ENCODE data around the gene BOLA3.
A peak's percentile ranks its signal among the peaks of the same experiment; 100 is the strongest.
"Not testable (repeated sequence)": the region's sequence is repeated elsewhere in the genome, so short reads cannot be mapped to it uniquely, and the experiment has no call there.

The BOLA3 gene

GRCh38 chr2:74147727-74148456 lies at the start of gene BOLA3:
Gene BOLA3, minus strand, starts transcription at chr2:74147912. Its CDS starts 38 bp downstream, at chr2:74147874.
- Mint-ChIP-seq H3K27ac (no peak within 1 kb of the TSS), H3K9me3 (no peaks in the 10 kb centered on the region), H3K36me3 (ENCODE audit: low read depth) (peaks cover 58% of the 10 kb centered on the region), H3K4me1 (ENCODE audit: low read depth) (peaks cover 4% of the 10 kb centered on the region), H3K4me3 (no peak within 1 kb of the TSS), H3K27me3 (no peaks in the 10 kb centered on the region)
- DNase-seq, result peak; percentile 91

- peaks cover 34% of the 10 kb centered on the region for H3K36me3 Mint-ChIP-seq (ENCODE audit: low read depth)
- DNase-seq, result no peak
- H3K4me1 Mint-ChIP-seq (ENCODE audit: low read depth), result peaks cover 32% of the 10 kb centered on the region
- no peaks in the 10 kb centered on the region for H3K27me3 Mint-ChIP-seq
- peaks cover 4% of the 10 kb centered on the region for H3K9me3 Mint-ChIP-seq
- H3K27ac Mint-ChIP-seq, result peak overlapping the region; percentile 67
- H3K4me3 Mint-ChIP-seq, result no peak overlapping the region
Measured at GRCh38 chr2:74197049-74197448, 49.3 kb upstream of the BOLA3 start.

- Mint-ChIP-seq H3K27ac (no peak overlapping the region), H3K4me1 (ENCODE audit: low read depth) (peaks cover 14% of the 10 kb centered on the region), H3K9me3 (peaks cover 4% of the 10 kb centered on the region), H3K27me3 (no peaks in the 10 kb centered on the region), H3K36me3 (ENCODE audit: low read depth) (peaks cover 12% of the 10 kb centered on the region), H3K4me3 (no peak overlapping the region)
- DNase-seq, result no peak
Measured at GRCh38 chr2:74194799-74195198, 47.1 kb upstream of the BOLA3 start.

DNA sequence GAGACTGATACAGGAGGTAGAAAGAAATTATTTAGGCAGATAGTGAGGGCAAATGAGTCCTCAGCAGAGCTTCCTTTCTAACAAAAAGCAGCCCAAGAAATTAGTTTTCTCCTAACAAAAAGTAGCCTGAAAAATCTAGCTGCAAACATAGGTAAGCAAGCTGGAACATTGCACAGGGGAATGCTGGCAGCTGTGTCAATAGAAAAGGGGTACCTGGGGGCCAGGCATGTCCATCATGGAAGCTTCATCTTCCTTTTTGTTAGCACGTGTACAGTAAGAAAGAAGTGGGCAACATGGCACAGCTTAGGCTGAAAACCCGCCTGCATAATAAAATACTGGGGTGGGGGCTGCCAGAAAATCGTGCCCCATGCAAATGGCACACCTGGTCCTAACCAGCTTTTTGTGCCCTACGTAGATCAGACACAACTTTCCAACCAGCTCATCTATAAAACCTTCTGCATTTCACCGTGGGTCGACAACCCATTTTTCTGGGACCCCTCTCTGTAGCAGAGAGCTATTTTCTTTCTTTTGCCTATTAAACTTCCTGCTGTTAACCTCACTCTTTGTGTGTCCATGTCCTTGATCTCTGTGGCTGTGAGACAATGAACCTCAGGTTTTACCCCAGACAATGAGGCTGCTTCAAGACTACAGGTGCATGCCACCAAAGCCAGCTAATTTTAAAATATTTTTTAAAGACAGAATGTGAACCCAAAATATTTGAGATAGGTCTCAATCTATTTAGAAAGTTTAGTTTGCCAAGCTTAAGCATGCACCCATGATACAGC lies 44.1 kb upstream of the BOLA3 start:
- no peaks in the 10 kb centered on the region for H3K27me3 Mint-ChIP-seq
- no peak for DNase-seq
- no peaks in the 10 kb centered on the region for H3K36me3 Mint-ChIP-seq (ENCODE audit: low read depth)
- no peak overlapping the region for H3K27ac Mint-ChIP-seq
- no peak overlapping the region for H3K4me3 Mint-ChIP-seq
- no peaks in the 10 kb centered on the region for H3K4me1 Mint-ChIP-seq (ENCODE audit: low read depth)
- no peaks in the 10 kb centered on the region for H3K9me3 Mint-ChIP-seq

DNA sequence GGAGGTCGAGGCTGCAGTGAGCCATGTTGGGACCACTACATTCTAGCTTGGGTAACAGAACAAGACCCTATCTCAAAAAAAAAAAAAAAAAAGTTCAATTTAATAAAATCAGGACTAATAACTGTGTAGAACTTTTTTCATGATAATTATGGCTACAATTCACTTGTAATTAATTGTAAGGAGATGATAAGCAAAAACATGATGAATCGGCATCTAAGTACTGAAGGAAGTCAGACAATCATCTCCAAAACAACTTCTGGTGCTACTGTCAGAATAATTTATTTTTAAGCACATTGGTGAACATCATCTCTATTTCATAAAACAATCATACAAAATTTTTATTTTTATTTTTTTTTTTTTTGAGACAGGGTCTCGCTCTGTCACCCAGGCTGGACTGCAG lies 41.0 kb upstream of the BOLA3 start:
- H3K4me3 Mint-ChIP-seq, result no peak overlapping the region
- no peaks in the 10 kb centered on the region for H3K9me3 Mint-ChIP-seq
- H3K27ac Mint-ChIP-seq, result no peak overlapping the region
- no peak for DNase-seq
- no peaks in the 10 kb centered on the region for H3K36me3 Mint-ChIP-seq (ENCODE audit: low read depth)
- H3K27me3 Mint-ChIP-seq, result no peaks in the 10 kb centered on the region
- H3K4me1 Mint-ChIP-seq (ENCODE audit: low read depth), result peaks cover 13% of the 10 kb centered on the region

DNA sequence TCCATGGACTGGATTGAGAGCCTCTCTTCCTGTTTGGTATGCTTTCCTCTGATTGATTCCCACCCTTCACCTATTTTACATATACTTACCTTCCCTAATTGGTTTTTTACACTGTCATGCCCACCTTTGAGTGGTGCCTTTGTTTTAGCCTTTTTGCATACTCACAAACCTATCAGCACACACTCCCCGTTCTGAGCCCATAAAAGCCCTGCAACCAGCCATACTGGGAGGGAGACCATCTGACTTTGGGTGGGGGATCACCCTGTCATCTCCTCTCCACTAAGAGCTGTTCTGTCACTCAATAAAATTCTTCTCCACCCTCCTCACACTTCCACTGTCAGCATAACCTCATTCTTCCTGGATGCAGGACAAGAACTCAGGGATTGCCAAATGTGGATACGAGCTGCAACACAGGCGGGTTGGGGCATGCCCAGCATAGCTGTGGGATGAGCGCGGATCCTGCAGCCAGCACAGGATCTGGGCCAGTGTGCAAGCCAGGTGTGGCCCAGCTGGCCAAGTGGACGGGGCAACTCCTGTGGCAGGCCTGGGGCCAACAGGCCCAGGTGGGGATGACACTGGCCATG lies 40.4 kb upstream of the BOLA3 start:
- Mint-ChIP-seq H3K9me3 (no peaks in the 10 kb centered on the region), H3K27ac (no peak overlapping the region), H3K36me3 (ENCODE audit: low read depth) (no peaks in the 10 kb centered on the region), H3K27me3 (no peaks in the 10 kb centered on the region), H3K4me3 (no peak overlapping the region), H3K4me1 (ENCODE audit: low read depth) (peaks cover 13% of the 10 kb centered on the region)
- DNase-seq, result no peak

- H3K27ac Mint-ChIP-seq, result peak overlapping the region; percentile 89
- not testable (repeated sequence) for DNase-seq; H3K36me3 Mint-ChIP-seq (ENCODE audit: low read depth); H3K4me3 Mint-ChIP-seq; H3K27me3 Mint-ChIP-seq; H3K9me3 Mint-ChIP-seq
- peaks cover 17% of the 10 kb centered on the region for H3K4me1 Mint-ChIP-seq (ENCODE audit: low read depth)
Measured at GRCh38 chr2:74186706-74187105, 39.0 kb upstream of the BOLA3 start.

DNA sequence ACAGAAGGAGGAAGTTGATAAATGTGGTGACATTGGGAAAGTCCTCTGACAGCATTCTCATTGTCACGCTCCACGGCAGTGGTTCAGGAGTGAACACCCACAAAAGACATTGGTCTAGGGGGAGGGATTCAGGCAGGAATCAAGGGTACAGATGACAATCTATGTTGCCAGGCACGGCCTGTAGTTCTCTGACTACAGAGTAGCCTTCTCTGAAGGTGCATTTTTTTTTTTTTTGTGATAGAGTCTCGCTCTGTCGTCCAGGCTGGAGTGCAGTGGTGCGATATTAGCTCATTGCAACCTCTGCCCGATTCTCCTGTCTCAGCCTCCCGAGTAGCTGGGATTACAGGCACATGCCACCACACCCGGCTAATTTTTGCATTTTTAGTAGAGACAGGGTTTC lies 38.3 kb upstream of the BOLA3 start:
- no peaks in the 10 kb centered on the region for H3K36me3 Mint-ChIP-seq (ENCODE audit: low read depth)
- H3K27me3 Mint-ChIP-seq, result no peaks in the 10 kb centered on the region
- no peak overlapping the region for H3K4me3 Mint-ChIP-seq
- H3K27ac Mint-ChIP-seq, result peak overlapping the region; percentile 89
- H3K9me3 Mint-ChIP-seq, result no peaks in the 10 kb centered on the region
- H3K4me1 Mint-ChIP-seq (ENCODE audit: low read depth), result peaks cover 20% of the 10 kb centered on the region
- DNase-seq, result peak; percentile 40

DNA sequence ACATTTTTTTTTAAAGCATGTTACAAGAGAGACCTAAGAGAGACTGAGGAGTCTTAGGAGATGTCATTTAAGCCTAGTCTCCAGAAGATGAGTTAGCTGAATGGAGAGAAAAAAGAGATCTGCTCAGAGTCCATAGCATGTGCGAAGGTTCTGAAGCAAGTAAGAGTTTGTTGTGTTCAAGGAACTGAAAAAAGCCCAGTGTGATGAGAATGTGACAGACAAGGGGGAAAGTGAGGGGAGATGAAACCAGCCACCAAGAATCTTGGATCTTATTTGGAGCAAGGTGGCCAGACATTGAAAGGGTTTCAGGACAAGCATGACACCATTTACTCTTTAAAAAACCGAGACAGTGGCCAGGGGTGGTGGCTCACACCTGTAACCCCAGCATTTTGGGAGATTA lies 36.2 kb upstream of the BOLA3 start:
- H3K4me1 Mint-ChIP-seq (ENCODE audit: low read depth), result peaks cover 31% of the 10 kb centered on the region
- DNase-seq, result no peak

GRCh38 chr2:74181739-74182138 lies 34.0 kb upstream of the BOLA3 start:
- DNase-seq, result no peak
- H3K27ac Mint-ChIP-seq, result no peak overlapping the region
- H3K4me1 Mint-ChIP-seq (ENCODE audit: low read depth), result peaks cover 36% of the 10 kb centered on the region
- no peak overlapping the region for H3K4me3 Mint-ChIP-seq
- no peaks in the 10 kb centered on the region for H3K9me3 Mint-ChIP-seq
- H3K27me3 Mint-ChIP-seq, result no peaks in the 10 kb centered on the region
- peaks cover 14% of the 10 kb centered on the region for H3K36me3 Mint-ChIP-seq (ENCODE audit: low read depth)

More for the DNA sequence above, 36.2 kb upstream of the BOLA3 start:
- Mint-ChIP-seq H3K36me3 (ENCODE audit: low read depth) (no peaks in the 10 kb centered on the region), H3K27me3 (no peaks in the 10 kb centered on the region), H3K27ac (no peak overlapping the region), H3K4me3 (no peak overlapping the region), H3K9me3 (no peaks in the 10 kb centered on the region)

- peaks cover 46% of the 10 kb centered on the region for H3K4me1 Mint-ChIP-seq (ENCODE audit: low read depth)
- H3K4me3 Mint-ChIP-seq, result peak overlapping the region; percentile 92
- H3K27ac Mint-ChIP-seq, result peak overlapping the region; percentile 97
- no peaks in the 10 kb centered on the region for H3K9me3 Mint-ChIP-seq
- peaks cover 37% of the 10 kb centered on the region for H3K36me3 Mint-ChIP-seq (ENCODE audit: low read depth)
- H3K27me3 Mint-ChIP-seq, result no peaks in the 10 kb centered on the region
- no peak for DNase-seq
Measured at GRCh38 chr2:74179063-74179865, 31.6 kb upstream of the BOLA3 start.

- H3K27ac Mint-ChIP-seq, result peak within 1 kb of the TSS; percentile 97
- H3K4me3 Mint-ChIP-seq, result peak within 1 kb of the TSS; percentile 92
- peaks cover 48% of the 10 kb centered on the region for H3K4me1 Mint-ChIP-seq (ENCODE audit: low read depth)
- DNase-seq, result peak; percentile 99
- no peaks in the 10 kb centered on the region for H3K27me3 Mint-ChIP-seq
- no peaks in the 10 kb centered on the region for H3K9me3 Mint-ChIP-seq
- H3K36me3 Mint-ChIP-seq (ENCODE audit: low read depth), result peaks cover 38% of the 10 kb centered on the region
Measured at GRCh38 chr2:74178211-74179062, 30.7 kb upstream of the BOLA3 start, which contains the start of gene MOB1A. Gene MOB1A, minus strand, starts transcription at chr2:74178879. Its CDS starts 205 bp downstream, at chr2:74178674.

DNA sequence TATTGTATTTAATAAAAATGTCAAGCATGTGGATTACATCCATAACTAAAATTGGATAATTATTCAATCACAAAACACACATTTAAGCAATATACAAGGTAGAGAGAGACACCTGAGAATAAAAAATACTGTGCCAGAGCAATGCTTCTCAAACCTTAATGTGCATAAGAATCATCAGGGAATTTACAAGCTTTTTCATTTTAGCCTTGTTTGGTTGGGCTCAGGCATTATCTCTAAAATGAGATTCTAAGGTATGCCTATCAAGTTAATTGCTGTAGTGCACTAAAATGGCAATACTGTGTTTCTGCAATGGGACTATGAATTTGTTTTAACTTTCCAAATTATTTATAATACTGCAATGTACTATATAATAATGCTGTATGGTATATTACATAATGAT lies 30.0 kb upstream of the BOLA3 start:
- no peaks in the 10 kb centered on the region for H3K27me3 Mint-ChIP-seq
- no peaks in the 10 kb centered on the region for H3K9me3 Mint-ChIP-seq
- no peak for DNase-seq
- peak overlapping the region; percentile 92 for H3K4me3 Mint-ChIP-seq
- H3K36me3 Mint-ChIP-seq (ENCODE audit: low read depth), result peaks cover 43% of the 10 kb centered on the region
- H3K4me1 Mint-ChIP-seq (ENCODE audit: low read depth), result peaks cover 52% of the 10 kb centered on the region
- H3K27ac Mint-ChIP-seq, result peak overlapping the region; percentile 97
